ENCODE results near the gene TBC1D22B.

DNA sequence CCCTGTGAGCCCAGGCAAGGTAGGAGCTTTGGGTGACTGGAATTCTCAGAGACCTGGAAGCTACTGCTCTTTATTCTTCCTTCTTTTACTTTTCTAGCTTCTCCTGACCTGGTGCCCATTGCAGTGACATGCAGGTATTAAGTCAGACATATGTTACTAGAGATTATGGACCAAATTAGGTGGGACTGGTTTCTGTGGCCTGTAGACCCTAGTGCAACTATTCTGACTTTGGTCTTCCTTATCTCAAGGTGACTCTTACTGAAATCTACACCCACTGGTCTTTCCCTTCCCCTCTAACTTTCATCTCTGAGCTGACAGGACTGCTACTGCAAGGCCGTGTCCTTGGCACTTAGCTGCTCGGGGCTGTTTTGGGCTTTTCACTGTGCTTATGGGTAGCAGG, 24.8 kb downstream of the TBC1D22B start:
- no peak for TF ChIP-seq EP300 (IDR thresholded peaks at IDR 0.05)
- TF ChIP-seq, protein P1, sequence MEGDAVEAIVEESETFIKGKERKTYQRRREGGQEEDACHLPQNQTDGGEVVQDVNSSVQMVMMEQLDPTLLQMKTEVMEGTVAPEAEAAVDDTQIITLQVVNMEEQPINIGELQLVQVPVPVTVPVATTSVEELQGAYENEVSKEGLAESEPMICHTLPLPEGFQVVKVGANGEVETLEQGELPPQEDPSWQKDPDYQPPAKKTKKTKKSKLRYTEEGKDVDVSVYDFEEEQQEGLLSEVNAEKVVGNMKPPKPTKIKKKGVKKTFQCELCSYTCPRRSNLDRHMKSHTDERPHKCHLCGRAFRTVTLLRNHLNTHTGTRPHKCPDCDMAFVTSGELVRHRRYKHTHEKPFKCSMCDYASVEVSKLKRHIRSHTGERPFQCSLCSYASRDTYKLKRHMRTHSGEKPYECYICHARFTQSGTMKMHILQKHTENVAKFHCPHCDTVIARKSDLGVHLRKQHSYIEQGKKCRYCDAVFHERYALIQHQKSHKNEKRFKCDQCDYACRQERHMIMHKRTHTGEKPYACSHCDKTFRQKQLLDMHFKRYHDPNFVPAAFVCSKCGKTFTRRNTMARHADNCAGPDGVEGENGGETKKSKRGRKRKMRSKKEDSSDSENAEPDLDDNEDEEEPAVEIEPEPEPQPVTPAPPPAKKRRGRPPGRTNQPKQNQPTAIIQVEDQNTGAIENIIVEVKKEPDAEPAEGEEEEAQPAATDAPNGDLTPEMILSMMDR (IDR thresholded peaks at IDR 0.05): no peak
